Measurements from ENCODE around the gene TOR1AIP1.

GRCh38 chr1:179938752-179939151 lies 56.7 kb downstream of the TOR1AIP1 start:
- TF ChIP-seq CTCF (conservative IDR thresholded peaks at IDR 0.05; ENCODE audit: low read depth, low read length) (no peak), EZH2 (IDR thresholded peaks at IDR 0.05; ENCODE audit: borderline replicate concordance, low read depth, low read length, poor library complexity, severe bottlenecking) (no peak)
